Measurements from ENCODE around the gene FSTL1. TPM values are rescaled to one million over a fixed set of nuclear protein-coding genes. Genes with fewer than 3 reads are reported as not detected.
A peak's percentile ranks its signal among the peaks of the same experiment; 100 is the strongest.

FSTL1 gene
- total and polyA plus RNA-seq, 12 donors = 54.4 to 346 (median 176) TPM

DNA sequence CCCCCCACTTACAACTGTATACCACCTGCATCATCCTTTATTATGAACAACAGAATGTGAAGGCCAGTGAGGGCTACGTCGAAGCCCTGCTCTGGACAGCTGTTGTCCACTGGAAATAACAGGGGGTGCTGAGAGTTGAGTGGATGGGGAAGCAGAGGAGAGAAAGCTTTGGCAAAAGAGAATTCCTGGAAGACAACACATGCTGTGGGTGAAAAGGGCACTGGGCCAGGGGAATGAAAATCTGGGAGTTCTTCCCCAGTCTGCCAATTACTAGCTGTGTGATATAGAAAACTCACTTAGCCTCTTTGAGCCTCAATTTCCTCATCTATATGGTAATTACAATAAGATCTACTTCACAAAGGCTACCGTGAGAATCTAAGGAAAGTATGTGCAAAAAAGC is 40.7 kb downstream of the FSTL1 start:
- peaks cover 0 to 40% (median 22%) of the 10 kb centered on the region in 9 donors for H3K4me1 ChIP-seq
- TF ChIP-seq, protein P1, sequence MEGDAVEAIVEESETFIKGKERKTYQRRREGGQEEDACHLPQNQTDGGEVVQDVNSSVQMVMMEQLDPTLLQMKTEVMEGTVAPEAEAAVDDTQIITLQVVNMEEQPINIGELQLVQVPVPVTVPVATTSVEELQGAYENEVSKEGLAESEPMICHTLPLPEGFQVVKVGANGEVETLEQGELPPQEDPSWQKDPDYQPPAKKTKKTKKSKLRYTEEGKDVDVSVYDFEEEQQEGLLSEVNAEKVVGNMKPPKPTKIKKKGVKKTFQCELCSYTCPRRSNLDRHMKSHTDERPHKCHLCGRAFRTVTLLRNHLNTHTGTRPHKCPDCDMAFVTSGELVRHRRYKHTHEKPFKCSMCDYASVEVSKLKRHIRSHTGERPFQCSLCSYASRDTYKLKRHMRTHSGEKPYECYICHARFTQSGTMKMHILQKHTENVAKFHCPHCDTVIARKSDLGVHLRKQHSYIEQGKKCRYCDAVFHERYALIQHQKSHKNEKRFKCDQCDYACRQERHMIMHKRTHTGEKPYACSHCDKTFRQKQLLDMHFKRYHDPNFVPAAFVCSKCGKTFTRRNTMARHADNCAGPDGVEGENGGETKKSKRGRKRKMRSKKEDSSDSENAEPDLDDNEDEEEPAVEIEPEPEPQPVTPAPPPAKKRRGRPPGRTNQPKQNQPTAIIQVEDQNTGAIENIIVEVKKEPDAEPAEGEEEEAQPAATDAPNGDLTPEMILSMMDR (IDR thresholded peaks at IDR 0.05) = no peak
- H3K27ac ChIP-seq = peak overlapping the region in 2 of 10 donors; percentile 3 to 30
- no peak overlapping the region for H3K4me3 ChIP-seq
- H3K36me3 ChIP-seq = peaks cover 0 to 85% (median 68%) of the 10 kb centered on the region in 9 donors
- intact Hi-C loops (cut with DNase I) = loop anchor here in 6 of 10 donors (10.0 kb wide), 5 partner anchors 65 to 515 kb away; partner anchors contain the start of gene LRRC58 (in 1 of the 6)
- DNase-seq (no peak), ATAC-seq (peak in 1 of 8 donors; percentile 29)
- no peaks in the 10 kb centered on the region for H3K9me3 ChIP-seq
- 70 to 75% methylated on average over 3 of the region's 3 CpGs for WGBS, 2 donors
- H3K27me3 ChIP-seq = no peaks in the 10 kb centered on the region

DNA sequence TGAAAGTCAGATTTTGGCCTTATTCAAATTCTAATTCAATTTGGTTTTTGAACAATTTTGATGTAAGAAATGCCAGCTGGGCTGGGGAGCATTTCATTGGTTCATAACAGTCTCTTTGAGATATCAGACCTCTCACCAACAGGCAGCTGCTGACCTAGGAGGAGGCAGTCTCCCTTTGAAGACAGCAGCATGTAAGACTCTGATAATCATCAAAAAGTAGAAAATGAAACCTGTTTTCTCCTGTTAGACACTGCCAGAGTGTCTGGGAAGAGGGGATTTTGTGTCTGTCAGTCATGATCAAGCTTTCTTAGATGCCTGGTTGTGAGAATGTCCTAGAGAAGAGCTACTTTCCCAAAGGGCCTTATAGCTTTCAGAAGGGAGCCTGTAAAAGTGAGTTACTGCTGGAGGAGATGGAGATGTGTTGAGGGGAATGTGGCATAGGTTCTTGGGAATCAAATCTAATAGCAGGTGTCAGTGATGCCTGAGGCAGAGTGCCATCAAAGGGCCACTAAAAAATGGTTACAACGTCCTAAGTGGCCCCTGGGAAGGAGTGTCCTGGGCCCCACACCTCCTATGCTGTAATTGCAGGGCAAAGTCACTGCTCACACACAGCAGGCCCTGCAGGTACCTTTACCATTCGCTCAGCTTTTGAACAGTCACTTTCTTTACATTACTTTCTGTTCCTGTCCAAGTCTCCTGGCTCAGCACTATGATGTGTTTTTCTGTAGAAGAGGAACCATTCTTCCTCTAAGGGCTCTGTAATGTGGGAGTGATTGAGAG is 43.1 kb downstream of the FSTL1 start:
- H3K36me3 ChIP-seq = peaks cover 4 to 99% (median 84%) of the 10 kb centered on the region in 9 donors
- intact Hi-C loops (cut with DNase I) = no loop called here
- TF ChIP-seq, protein P1 (IDR thresholded peaks at IDR 0.05) = no peak
- DNase-seq (no peak), ATAC-seq (no peak)
- WGBS, 2 donors = 59 to 66% methylated on average over 2 of the region's 2 CpGs
- no peak overlapping the region for H3K4me3 ChIP-seq
- no peaks in the 10 kb centered on the region for H3K27me3 ChIP-seq
- H3K27ac ChIP-seq = peak overlapping the region in 4 of 10 donors; percentile 5 to 33 (median 14)
- peaks cover 0 to 35% (median 12%) of the 10 kb centered on the region in 9 donors for H3K4me1 ChIP-seq
- H3K9me3 ChIP-seq = no peaks in the 10 kb centered on the region

DNA sequence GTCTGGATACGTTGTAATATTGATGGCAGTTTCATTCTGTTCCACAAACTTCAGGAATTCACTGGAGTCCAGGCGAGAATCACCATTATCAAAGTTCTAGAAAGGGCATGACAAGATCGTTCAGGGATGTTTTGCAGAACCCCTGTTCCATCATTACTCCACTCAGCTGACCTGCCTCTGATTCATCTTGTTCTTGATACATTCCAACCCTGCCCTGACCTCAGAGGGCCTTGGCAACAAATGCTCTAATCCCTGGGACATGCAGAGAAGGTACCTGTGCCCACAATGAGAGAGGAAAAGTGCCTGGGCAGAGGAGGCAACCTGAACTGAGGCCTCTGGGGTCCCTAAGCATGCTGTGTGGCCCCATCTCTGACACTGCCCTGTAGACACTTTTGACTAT is 45.9 kb downstream of the FSTL1 start:
- TF ChIP-seq, protein P1 (IDR thresholded peaks at IDR 0.05) = no peak
- peak in 5 of 8 donors; percentile 10 to 72 (median 18) for ATAC-seq

DNA sequence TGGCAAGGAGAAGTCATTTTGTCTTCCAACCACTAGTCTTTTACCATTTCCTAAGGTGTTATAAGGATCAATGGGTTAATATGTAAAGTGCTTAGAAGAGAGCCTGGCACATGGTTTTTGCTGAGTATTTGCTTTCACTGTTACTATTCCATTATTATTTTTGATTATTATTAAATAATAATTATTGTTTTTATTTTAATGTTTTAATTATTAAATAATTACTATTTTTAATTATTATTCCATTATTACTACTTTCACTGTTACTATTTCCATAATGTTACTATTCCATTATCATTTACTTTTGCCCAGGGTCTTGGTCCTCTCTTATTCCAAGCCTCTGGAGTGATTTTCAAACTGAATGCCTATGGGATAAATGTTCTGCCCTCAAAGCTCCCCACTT is 48.5 kb downstream of the FSTL1 start:
- no peaks in the 10 kb centered on the region for H3K27me3 ChIP-seq
- no peaks in the 10 kb centered on the region for H3K9me3 ChIP-seq
- H3K4me3 ChIP-seq = no peak overlapping the region
- H3K4me1 ChIP-seq = peaks cover 0 to 8% (median 0%) of the 10 kb centered on the region in 9 donors
- peaks cover under 1 to 100% (median 88%) of the 10 kb centered on the region in 9 donors for H3K36me3 ChIP-seq
- TF ChIP-seq, protein P1 (IDR thresholded peaks at IDR 0.05) = no peak
- DNase-seq (no peak), ATAC-seq (no peak)
- intact Hi-C loops (cut with DNase I) = no loop called here
- H3K27ac ChIP-seq = no peak overlapping the region

More for the DNA sequence above, 45.9 kb downstream of the FSTL1 start:
- Histone ChIP-seq H3K4me3 (no peak overlapping the region), H3K9me3 (no peaks in the 10 kb centered on the region), H3K4me1 (peaks cover 0 to 20% (median 11%) of the 10 kb centered on the region in 9 donors), H3K27me3 (no peaks in the 10 kb centered on the region), H3K36me3 (peaks cover 4 to 100% (median 90%) of the 10 kb centered on the region in 9 donors), H3K27ac (peak overlapping the region in 1 of 10 donors; percentile 5)
- WGBS, 2 donors = 62 to 66% methylated on average over 3 of the region's 3 CpGs
- intact Hi-C loops (cut with DNase I) = no loop called here
- DNase-seq = no peak

All from heart right ventricle (tissue), 16 donors.